Esophagus mucosa (tissue), 1 donor: ENCODE data around the gene EXOSC10. TPM values are rescaled to one million over a fixed set of nuclear protein-coding genes. Genes with fewer than 3 reads are reported as not detected.
"Not testable (repeated sequence)": the region's sequence is repeated elsewhere in the genome, so short reads cannot be mapped to it uniquely, and the experiment has no call there.

ENCODE experiments used
- ATAC-seq: fragments of 200-7000 bp; cut with Tn5 transposase; one replicate; pipeline ENCODE4 v1.9.1; 2020
- total RNA-seq: library from RNA; stranded (reverse); gene quantifications from one replicate; pipeline ENCODE4 v1.2.4, GENCODE V29; 2023
- donor health status: DM: yes; HTN: yes; CAD: no.

Gene EXOSC10
- total RNA-seq, 1 donor from 2014 or later = 35.2 TPM

DNA sequence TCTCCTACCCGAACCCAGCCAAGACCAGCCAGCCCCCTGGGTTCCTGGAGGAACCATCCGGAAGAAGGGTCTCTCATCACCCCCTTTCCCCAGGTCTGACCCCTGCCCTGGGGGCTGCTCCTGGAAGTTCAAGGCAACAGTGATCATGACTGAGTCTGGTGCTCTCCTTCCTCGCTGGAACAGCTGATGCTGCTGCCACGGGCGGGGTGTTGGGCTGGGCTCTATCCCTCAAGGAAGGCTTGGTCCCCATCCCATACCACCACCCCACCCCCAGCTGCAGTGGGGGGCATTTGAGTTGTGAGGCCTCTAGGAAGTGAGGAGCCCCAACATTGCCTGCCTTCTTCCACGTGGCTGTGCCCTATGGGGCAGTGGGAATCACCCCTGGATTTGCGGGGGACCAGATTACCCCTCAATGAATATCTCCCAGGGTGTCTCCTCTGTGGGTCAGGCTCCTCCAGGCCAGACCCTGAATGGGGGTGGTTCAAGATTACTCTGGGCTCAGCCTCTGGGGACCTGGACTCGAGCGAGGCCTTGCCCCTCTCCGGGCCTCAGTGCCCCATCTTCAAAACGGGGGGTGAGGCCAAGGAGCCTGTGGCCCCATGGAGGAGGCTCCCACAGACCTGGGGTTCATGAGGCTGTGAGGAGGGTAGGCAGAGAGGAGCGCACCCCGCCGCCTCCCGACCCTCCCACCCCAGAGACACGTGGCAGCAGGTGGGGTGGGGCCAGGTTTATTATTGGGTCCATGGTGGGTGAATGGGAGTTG lies 55.4 kb downstream of the EXOSC10 start:
- ATAC-seq = no peak

DNA sequence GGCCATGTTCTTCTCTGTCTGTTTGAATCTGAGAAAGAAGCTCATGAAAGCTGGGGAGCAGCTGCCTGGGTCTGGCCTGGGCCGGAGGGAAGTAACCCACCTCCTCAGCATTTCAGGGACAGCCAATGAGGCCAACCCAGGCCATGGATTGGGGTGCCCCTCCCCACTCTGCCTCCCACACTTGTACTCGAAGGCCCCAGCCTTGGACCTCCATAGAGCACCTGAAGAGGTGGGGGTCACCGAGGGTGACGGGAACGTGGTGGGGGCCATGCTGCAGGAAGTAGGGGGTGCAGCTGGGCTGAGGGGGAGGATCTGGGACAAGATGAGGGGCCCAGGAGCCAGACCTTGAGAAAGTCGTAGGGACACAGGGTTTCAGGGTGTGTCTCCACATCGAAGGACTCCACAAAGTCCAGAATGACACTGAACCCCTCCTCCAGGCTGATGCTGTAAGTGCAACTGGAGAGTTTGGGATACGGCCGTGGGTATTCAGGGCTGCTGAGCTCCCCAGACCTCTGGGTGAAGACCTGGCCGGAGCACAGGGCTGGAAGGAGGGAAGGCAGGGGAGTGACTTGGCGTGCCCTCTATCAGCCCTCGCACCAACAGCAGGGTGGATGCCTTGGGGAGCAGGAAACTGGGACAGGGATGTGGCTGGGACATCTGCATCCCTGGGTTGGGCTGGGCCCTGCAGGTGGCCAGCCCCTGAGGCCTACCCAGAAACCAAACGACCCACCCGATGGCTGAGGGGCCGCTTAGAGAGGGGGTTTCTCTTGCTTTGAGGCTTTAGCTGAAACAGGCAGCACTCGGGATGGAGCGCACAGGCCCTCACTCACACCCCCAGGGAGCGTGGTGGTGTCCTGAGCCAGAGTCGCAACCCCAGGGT lies 56.4 kb downstream of the EXOSC10 start:
- no peak for ATAC-seq

DNA sequence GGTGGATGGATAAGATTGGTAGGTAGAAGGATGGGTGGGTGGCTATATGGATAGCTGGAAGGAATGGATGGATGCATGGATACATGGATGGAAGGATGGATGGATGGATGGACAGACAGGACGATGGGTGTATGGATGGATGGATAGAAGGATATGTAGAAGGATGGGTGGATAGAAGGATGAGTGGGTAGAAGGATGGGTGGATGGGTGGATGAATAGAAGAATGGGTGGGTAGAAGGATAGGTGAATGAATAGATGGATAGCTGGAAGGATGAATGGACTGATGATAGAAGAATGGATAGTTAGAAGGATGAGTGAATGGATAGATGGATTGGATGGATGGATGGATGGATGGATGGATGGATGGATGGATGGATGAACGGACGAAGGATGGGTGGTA lies 57.6 kb downstream of the EXOSC10 start:
- ATAC-seq = no peak

DNA sequence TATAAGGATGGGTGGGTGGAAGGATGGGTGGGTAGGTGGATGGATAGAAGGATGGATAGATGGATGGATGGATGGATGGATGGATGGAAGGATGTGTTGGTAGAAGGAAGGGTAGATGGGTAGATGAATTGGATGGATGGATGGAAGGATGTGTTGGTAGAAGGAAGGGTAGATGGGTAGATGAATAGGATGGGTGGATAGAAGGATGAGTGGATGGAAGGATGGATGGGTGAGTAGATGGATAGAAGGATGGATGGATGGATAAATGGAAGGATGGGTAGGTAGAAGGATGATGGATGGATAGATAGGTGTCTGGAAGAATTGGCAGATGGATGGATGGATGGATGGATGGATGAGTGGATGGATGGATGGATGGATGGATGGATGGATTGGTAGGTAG lies 58.6 kb downstream of the EXOSC10 start:
- no peak for ATAC-seq

DNA sequence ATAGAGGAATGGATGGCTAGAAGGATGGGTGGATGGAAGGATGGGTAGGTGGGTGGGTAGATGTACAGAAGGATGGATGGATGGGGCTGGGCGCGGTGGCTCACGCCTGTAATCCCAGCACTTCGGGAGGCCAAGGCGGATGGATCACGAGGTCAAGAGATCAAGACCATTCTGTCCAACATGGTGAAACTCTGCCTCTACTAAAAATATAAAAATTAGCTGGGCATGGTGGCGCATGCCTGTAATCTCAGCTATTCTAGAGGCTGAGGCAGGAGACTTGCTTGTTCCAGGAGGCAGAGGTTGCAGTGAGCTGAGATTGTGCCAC lies 59.6 kb downstream of the EXOSC10 start:
- not testable (repeated sequence) for ATAC-seq

DNA sequence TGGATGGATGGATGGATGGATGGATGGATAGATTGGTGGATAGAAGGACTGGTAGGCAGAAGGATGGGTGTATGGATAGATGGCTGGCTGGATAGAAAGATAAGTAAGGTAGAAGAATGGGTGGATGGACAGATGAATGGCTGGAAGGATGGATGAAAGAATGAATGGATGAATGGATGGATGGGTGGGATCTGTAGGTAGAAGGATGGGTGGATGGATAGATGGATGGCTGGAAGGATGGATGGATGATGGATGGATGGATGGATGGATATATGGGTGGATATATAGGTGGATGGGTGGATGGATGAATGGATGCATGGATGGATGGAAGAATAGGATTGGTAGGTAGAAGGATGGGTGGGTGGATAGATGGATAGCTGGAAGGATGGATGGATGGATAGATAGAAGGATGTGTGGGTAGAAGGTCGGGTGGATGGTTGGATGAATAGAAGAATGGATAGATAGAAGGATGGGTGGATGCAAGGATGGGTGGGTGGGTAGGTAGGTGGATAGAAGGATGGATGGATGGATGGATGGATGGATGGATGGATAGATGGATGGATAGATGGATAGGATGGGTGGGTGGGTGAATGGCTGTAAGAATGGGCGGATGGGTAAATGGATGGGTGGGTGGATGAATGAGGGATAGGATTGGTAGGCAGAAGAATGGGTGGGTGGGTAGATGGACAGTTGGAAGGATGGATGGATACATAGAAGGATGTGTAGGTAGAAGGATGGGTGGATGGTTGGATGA lies 60.1 kb downstream of the EXOSC10 start:
- ATAC-seq = no peak

DNA sequence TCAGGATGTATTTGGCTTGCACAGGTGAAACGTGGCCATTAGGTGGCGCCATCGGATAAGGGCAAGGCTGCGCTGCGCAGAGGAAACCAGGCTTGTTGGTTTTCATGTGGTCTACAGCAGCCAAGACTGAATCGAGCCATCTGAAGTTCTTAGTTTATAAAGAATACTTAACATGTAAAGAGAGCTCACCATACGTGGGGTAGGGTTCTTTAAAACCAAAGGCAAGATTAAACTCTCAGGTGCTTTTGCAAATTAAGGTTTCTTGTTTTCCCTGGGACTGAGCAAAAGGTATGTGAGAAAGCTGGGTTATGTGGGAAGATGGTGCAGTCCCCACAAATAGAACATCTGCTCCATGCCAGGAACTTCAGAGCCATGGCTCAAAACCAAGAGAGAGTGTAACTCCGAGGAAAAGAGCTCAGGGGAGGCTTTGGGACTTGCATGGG lies 61.9 kb downstream of the EXOSC10 start:
- ATAC-seq = peak; percentile 88

DNA sequence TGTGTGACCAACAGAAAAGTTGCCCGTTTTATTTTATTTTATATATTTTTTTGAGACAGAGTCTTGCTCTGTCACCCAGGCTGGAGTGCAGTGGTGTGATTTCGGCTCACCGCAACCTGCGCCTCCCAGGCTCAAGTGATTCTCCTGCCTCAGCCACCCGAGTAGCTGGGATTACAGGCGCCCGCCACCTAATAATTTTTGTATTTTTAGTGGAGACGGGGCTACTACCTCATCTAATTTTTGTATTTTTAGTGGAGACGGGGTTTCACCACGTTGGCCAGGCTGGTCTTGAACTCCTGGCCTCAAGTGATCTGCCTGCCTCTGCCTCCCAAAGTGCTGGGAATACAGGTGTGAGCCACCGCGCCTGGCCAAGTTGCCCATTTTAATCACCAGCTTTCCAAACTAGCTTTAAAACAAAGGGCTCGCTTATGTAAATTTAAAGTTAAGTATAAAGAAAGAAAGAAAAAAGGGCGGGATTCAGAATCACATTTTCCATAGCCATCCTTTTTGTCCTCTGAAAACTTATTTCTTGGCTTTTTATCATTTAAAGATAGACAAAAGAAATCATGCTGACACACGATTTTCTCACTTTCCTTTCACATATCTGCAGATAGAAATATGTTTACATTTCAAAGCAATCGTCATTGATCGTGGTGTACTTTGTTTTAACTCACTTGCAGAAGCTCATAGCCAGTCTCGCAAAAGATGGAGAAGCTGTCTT lies 62.5 kb downstream of the EXOSC10 start:
- ATAC-seq = not testable (repeated sequence)

DNA sequence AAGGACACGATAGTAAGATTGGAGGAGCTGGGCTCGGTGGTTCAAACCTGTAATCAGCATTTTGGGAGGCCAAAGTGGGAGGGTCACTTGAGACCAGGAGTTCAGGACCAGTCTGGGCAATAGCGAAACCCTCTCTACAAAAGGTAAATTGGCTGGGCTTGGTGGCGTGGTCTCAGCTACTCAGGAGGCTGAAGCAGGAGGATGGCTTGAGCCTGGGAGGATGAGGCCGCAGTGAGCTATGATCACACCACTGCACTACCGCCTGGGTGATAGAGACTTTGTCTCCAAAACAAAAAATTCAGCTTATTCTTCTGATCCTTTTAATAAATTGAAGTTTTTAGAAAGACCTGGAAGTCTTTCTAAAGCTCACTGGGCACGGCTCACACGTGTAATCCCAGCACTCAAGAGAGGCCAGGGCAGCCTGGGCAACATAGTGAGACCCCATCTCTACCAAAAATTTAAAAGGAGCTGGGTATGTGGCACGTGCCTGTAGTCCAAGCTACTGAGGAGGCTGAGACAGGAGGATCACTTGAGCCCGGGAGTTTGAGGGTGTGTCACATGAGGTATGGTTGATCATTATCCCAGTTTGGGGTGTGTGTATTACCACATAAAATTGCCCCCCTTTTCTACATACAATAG lies 67.9 kb downstream of the EXOSC10 start:
- peak; percentile 33 for ATAC-seq

DNA sequence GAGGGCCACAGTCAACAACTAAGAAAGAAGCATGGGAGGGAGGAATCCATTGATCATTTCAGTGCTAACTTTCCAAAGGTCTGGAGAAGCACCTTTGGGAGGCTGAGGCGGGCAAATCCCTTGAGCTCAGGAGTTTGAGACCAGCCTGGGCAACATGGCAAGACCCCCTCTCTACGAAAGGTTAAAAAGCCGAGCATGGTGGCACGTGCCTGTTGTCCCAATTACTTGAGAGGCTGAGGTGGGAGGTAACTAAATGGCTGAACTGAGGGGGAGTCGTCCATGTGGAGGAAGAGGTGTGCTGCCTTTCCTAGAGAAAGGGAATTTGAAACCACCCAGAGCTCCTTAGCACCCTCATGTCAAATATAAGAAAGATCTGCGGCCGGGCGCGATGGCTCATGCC lies 68.8 kb downstream of the EXOSC10 start:
- ATAC-seq = no peak

DNA sequence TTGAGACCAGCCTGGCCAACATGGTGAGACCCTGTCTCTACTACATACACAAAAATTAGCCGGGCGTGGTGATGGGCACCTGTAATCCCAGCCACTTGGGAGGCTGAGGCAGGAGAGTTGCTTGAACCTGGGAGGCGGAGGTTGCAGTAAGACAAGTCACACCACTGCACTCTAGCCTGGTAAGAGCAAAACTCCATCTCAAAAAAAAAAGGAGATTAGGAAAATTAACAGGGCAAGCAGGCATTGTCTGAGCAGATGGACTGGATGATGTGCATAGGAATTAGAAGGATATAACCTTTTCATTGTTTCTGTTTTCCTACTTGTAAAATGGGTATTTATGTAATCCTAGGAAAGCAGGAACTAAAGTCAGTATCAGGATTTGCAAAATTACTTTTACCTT lies 71.7 kb downstream of the EXOSC10 start:
- ATAC-seq = no peak

DNA sequence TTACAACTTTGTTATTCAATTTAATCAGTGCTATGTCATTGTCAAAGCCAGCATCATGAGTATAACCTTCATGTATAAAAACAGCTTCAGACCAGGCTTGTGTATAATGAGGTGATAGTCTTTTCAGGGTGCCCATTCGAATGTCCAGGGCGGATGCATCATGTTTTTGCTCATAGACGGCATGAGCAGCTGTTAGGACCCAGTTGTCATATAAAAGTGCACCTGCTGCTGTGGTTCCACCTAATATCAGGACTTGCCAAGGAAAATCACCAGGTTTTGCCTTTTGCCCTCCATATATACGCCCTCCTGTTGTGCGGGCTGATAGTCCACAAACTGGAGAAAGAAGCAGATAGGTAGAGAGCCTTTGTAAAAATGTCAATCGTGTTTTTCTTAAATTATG lies 72.4 kb downstream of the EXOSC10 start:
- no peak for ATAC-seq

DNA sequence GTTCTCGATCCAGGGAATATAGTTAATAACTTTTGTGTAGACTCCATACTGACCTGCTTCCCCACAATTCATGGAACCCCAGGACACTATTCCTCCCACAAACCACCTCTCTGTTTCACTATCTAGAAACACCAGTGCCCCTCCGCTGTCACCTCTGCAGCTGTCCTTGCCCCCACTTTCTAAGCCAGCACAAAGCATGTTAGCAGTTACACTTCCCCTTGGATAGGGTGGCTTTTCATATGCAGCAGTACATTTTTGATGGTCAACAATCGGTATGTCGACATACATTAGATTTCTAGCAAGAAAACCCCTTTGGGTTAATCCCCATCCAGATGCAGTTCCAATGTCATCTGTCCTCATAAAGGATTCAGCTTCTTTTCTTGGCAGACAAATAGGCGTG lies 72.8 kb downstream of the EXOSC10 start:
- ATAC-seq = no peak

DNA sequence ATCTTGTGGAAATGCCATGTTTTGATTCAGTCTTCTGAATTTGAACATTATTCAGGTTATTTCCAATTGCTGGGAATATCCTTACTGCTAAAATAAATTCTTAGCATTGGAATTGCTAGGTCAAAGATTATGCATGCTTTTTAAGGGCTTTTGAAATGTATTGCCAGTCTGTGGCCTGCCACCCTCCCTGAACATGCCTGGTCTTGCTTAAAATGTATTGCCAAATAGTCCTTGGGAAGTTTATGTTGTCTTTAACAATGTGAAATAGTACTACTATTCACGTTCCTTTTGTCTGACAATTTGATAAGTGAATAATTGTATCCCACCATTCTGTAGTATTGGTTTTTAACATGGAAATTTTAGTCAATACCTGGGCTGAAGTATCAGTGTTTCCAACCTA lies 73.6 kb downstream of the EXOSC10 start:
- no peak for ATAC-seq

DNA sequence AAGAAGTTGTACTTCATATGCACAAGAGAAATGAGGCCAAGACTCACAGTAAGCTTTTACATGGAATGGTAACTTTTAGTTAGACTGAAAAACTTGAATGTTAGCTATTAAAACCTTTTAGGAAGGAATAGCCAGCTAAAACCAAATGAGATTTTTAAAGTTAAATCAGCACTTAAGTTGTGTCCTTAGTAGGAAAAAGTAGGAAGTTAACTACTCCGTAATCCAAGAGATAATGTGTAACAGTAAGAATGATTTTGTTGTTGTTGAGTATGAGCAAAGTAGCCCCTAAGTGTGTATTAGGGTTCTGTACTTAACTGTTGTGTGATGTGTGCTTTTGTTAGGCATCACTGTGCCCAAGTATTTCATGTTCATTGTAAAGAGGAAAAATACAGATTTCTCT lies 74.1 kb downstream of the EXOSC10 start:
- ATAC-seq = no peak

DNA sequence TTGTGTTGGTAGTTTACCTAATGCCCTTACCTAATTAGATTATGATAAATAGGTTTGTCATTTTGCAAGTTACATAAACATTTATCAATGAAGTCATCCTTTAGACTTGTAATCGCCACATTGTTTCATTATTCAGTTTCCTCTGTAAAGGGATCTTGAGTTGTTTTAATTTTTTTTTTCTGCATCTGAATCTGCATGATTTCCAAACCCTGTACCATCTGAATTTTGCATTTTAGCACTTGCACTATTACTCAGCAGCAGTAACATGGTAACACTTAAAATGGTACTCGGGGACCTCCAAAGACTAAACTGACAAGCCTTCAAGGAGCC lies 74.8 kb downstream of the EXOSC10 start:
- no peak for ATAC-seq

DNA sequence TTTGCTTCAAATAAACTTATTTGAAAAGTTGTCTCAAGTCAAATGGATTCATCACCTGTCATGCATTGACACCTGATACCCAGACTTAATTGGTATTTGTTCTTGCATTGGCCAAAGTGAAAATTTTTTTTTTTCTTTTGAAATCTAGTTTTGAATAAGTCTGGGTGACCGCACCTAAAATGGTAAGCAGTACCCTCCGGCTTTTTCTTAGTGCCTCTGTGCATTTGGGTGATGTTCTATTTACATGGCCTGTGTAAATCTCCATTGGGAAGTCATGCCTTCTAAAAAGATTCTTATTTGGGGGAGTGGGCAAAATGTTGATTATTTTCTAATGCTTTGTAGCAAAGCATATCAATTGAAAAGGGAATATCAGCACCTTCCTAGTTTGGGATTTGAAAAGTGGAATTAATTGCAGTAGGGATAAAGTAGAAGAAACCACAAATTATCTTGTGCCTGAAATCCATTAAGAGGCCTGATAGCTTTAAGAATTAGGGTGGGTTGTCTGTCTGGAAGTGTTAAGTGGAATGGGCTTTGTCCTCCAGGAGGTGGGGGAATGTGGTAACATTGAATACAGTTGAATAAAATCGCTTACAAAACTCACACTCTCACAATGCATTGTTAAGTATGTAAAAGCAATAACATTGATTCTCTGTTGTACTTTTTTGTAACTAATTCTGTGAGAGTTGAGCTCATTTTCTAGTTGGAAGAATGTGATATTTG lies 75.4 kb downstream of the EXOSC10 start:
- ATAC-seq = no peak

DNA sequence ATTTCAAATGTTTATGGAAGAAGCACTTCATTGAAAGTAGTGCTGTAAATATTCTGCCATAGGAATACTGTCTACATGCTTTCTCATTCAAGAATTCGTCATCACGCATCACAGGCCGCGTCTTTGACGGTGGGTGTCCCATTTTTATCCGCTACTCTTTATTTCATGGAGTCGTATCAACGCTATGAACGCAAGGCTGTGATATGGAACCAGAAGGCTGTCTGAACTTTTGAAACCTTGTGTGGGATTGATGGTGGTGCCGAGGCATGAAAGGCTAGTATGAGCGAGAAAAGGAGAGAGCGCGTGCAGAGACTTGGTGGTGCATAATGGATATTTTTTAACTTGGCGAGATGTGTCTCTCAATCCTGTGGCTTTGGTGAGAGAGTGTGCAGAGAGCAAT lies 76.5 kb downstream of the EXOSC10 start:
- no peak for ATAC-seq

DNA sequence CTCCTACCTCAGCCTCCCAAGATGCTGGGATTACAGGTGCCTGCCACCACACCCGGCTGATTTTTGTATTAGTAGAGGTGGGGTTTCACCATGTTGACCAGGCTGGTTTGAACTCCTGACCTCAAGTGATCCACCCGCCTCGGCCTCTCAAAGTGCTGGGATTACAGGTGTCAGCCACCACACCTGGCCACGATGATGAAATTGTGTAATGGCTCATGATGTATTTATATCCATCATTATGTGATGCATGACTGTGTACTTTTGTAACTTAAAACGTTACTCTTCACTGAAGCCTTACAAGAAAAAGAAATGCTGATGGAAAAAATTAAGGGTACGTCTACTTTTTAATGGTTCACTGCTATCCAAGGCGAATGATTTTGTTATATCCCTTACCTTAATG lies 79.7 kb downstream of the EXOSC10 start:
- no peak for ATAC-seq

DNA sequence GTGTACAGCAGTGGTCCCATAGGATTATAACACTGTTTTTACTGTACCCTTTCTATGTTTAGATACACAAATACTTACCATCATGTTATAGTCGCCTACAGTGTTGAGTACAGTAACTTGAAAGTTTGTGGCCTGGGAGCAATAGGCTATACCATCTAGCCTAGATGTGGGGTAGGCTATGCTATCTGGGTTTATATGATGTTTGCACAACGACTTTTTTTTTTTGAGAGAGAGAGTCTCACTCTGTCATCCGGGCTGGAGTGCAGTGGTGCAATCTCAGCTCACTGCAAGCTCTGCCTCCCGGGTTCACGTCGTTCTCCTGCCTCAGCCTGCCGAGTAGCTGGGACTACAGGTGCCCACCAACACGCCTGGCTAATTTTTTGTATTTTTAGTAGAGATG lies 80.3 kb downstream of the EXOSC10 start:
- not testable (repeated sequence) for ATAC-seq
